Endodermal cell (in vitro differentiated cells): ENCODE data around the gene ASIC5. TPM values are rescaled to one million over a fixed set of nuclear protein-coding genes. Genes with fewer than 3 reads are reported as not detected.
A peak's percentile ranks its signal among the peaks of the same experiment; 100 is the strongest.

ENCODE experiments used
- DNase-seq: peaks from one replicate; pipeline ENCODE4 v3.0.0-alpha.2; 2017
- H3K27ac ChIP-seq: 2 replicates; pipeline ENCODE4 v1.5.1; 2013; ENCODE audit warnings: mild to moderate bottlenecking, low read depth, low read length, moderate library complexity
- H3K27me3 ChIP-seq: 2 replicates; pipeline ENCODE4 v1.6.1; 2013; ENCODE audit warnings: mild to moderate bottlenecking, low read length, moderate library complexity; ENCODE audit not compliant: insufficient read depth, control insufficient read depth, poor library complexity, severe bottlenecking
- H3K36me3 ChIP-seq: 2 replicates; pipeline ENCODE4 v1.7.0; 2013; ENCODE audit warnings: mild to moderate bottlenecking, low read length, moderate library complexity; ENCODE audit not compliant: control insufficient read depth, insufficient read depth
- H3K4me1 ChIP-seq: one replicate; pipeline ENCODE4 v1.7.0; 2013; ENCODE audit warnings: low read length; ENCODE audit not compliant: control insufficient read depth, insufficient read depth
- H3K4me3 ChIP-seq: 2 replicates; pipeline ENCODE4 v1.5.1; 2013; ENCODE audit warnings: mild to moderate bottlenecking, low read length, moderate library complexity
- H3K9ac ChIP-seq: 2 replicates; pipeline ENCODE4 v1.6.1; 2013; ENCODE audit warnings: mild to moderate bottlenecking, low read length, moderate library complexity; ENCODE audit not compliant: poor library complexity, severe bottlenecking; ENCODE audit errors: extremely low read depth
- H3K9me3 ChIP-seq: 2 replicates; pipeline ENCODE4 v1.6.1; 2013; ENCODE audit warnings: mild to moderate bottlenecking, low read length, moderate library complexity; ENCODE audit not compliant: control insufficient read depth
- H3K27ac Mint-ChIP-seq: 2 replicates; pipeline ENCODE4 v1.8.0; 2020; ENCODE audit warnings: mixed read lengths
- H3K27me3 Mint-ChIP-seq: 2 replicates; pipeline ENCODE4 v1.8.0; 2021; ENCODE audit warnings: mild to moderate bottlenecking, mixed read lengths; ENCODE audit not compliant: insufficient read depth
- H3K36me3 Mint-ChIP-seq: 2 replicates; pipeline ENCODE4 v1.8.0; 2020; ENCODE audit warnings: low read depth, mixed read lengths
- H3K4me1 Mint-ChIP-seq: 2 replicates; pipeline ENCODE4 v1.8.0; 2020; ENCODE audit warnings: mixed read lengths
- H3K4me3 Mint-ChIP-seq: 2 replicates; pipeline ENCODE4 v1.8.0; 2020; ENCODE audit warnings: mild to moderate bottlenecking, moderate library complexity, mixed read lengths
- H3K9me3 Mint-ChIP-seq: 2 replicates; pipeline ENCODE4 v1.8.0; 2020; ENCODE audit warnings: mild to moderate bottlenecking, mixed read lengths
- WGBS, 2 experiments: methylation state at CpG; one replicate each; pipeline versions ENCODE4 v1.1.5 to v1.1.7; 2013; ENCODE audit warnings: missing lambda C conversion rate in 2 of 2, mixed read lengths in 1 of 2; ENCODE audit not compliant: insufficient coverage in 1 of 2, insufficient read length in 1 of 2; 5-methylcytosine and 5-hydroxymethylcytosine counted together
- total RNA-seq, 2 donors: library from RNA; stranded (reverse); fragmentation: NEBNext Ultra II Directional in 1 of 2; extraction: Animal tissue kit (Norgen Biotek cat#: 25700) in 1 of 2; gene quantifications; 2 replicates in 1 of 2; 3 replicates in 1 of 2; pipeline ENCODE4 v1.2.1, GENCODE V29; 2021
- TF ChIP-seq, protein P1 (sequence below): fragments of 200-600 bp; sonication (generic); conservative IDR thresholded peaks from 2 replicates; pipeline ENCODE4 v1.5.0; 2021; ENCODE audit warnings: antibody characterized with exemption, mild to moderate bottlenecking

Gene ASIC5
- total RNA-seq, 2 donors from 2014 or later = not detected

GRCh38 chr4:155795991-155796390, 70.1 kb downstream of the ASIC5 start:
- Histone ChIP-seq H3K9me3 (no peaks in the 10 kb centered on the region), H3K4me1 (no peaks in the 10 kb centered on the region), H3K36me3 (no peaks in the 10 kb centered on the region), H3K27me3 (no peaks in the 10 kb centered on the region), H3K9ac (no peak overlapping the region), H3K4me3 (no peak overlapping the region), H3K27ac (no peak overlapping the region)
- WGBS, 2 experiments = 22 to 68% methylated on average over 1 to 3 of the region's 3 CpGs
- Mint-ChIP-seq H3K27me3 (no peaks in the 10 kb centered on the region), H3K4me1 (no peaks in the 10 kb centered on the region), H3K36me3 (no peaks in the 10 kb centered on the region), H3K27ac (no peak overlapping the region), H3K9me3 (no peaks in the 10 kb centered on the region), H3K4me3 (no peak overlapping the region)
- TF ChIP-seq, protein P1, sequence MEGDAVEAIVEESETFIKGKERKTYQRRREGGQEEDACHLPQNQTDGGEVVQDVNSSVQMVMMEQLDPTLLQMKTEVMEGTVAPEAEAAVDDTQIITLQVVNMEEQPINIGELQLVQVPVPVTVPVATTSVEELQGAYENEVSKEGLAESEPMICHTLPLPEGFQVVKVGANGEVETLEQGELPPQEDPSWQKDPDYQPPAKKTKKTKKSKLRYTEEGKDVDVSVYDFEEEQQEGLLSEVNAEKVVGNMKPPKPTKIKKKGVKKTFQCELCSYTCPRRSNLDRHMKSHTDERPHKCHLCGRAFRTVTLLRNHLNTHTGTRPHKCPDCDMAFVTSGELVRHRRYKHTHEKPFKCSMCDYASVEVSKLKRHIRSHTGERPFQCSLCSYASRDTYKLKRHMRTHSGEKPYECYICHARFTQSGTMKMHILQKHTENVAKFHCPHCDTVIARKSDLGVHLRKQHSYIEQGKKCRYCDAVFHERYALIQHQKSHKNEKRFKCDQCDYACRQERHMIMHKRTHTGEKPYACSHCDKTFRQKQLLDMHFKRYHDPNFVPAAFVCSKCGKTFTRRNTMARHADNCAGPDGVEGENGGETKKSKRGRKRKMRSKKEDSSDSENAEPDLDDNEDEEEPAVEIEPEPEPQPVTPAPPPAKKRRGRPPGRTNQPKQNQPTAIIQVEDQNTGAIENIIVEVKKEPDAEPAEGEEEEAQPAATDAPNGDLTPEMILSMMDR = peak; percentile 76
- DNase-seq = no peak

GRCh38 chr4:155794589-155795236, 71.4 kb downstream of the ASIC5 start:
- Mint-ChIP-seq H3K36me3 (no peaks in the 10 kb centered on the region), H3K9me3 (no peaks in the 10 kb centered on the region), H3K4me3 (no peak overlapping the region), H3K27me3 (no peaks in the 10 kb centered on the region), H3K27ac (no peak overlapping the region), H3K4me1 (no peaks in the 10 kb centered on the region)
- no peaks in the 10 kb centered on the region for H3K27me3 ChIP-seq
- H3K27ac ChIP-seq = no peak overlapping the region
- H3K36me3 ChIP-seq = no peaks in the 10 kb centered on the region
- WGBS, 2 experiments = 76% methylated on average over 1 of the region's 1 CpG; no CpG with 5 or more reads in 1 of the 2 experiments
- no peak for DNase-seq
- H3K9ac ChIP-seq = no peak overlapping the region
- H3K9me3 ChIP-seq = no peaks in the 10 kb centered on the region
- H3K4me1 ChIP-seq = no peaks in the 10 kb centered on the region
- no peak overlapping the region for H3K4me3 ChIP-seq
- TF ChIP-seq, protein P1 = no peak

GRCh38 chr4:155789982-155790381, 76.1 kb downstream of the ASIC5 start:
- H3K4me1 ChIP-seq = no peaks in the 10 kb centered on the region
- WGBS, 2 experiments = 45% methylated on average over 2 of the region's 3 CpGs; no CpG with 5 or more reads in 1 of the 2 experiments
- H3K9ac ChIP-seq = no peak overlapping the region
- Mint-ChIP-seq H3K4me3 (no peak overlapping the region), H3K27me3 (peaks cover 15% of the 10 kb centered on the region), H3K27ac (no peak overlapping the region), H3K9me3 (no peaks in the 10 kb centered on the region), H3K4me1 (no peaks in the 10 kb centered on the region), H3K36me3 (no peaks in the 10 kb centered on the region)
- no peak overlapping the region for H3K4me3 ChIP-seq
- H3K27me3 ChIP-seq = peaks cover 16% of the 10 kb centered on the region
- DNase-seq = no peak
- no peaks in the 10 kb centered on the region for H3K9me3 ChIP-seq
- no peaks in the 10 kb centered on the region for H3K36me3 ChIP-seq
- H3K27ac ChIP-seq = no peak overlapping the region
- TF ChIP-seq, protein P1 = no peak
